B cell (primary cell): ENCODE measurements around the gene UBE3C. TPM values are rescaled to one million over a fixed set of nuclear protein-coding genes. Genes with fewer than 3 reads are reported as not detected.
"Not testable (repeated sequence)": the region's sequence is repeated elsewhere in the genome, so short reads cannot be mapped to it uniquely, and the experiment has no call there.

ENCODE experiments used
- ATAC-seq: fragments of 200-7000 bp; cut with Tn5 transposase; one replicate; pipeline ENCODE4 v1.10.0; 2021; ENCODE audit warnings: low read depth, mild to moderate bottlenecking, moderate number of reproducible peaks, moderate library complexity
- CTCF ChIA-PET: fragments of 350-600 bp; sonication (Branson Sonifier 250); formaldehyde crosslinking; loops from one replicate; lab custom pipeline; 2021; ENCODE audit warnings: antibody characterized with exemption, inconsistent platforms; lab: Charles Lee
- POLR2A ChIA-PET: fragments of 350-600 bp; sonication (Branson Sonifier 250); formaldehyde crosslinking; loops from one replicate; lab custom pipeline; 2021; ENCODE audit warnings: antibody characterized with exemption; lab: Charles Lee
- DNase-seq: peaks from one replicate; pipeline ENCODE4 v3.0.0; 2013
- H2AFZ ChIP-seq: 2 replicates; pipeline ENCODE4 v1.6.1; 2012; ENCODE audit warnings: mild to moderate bottlenecking, low read depth, low read length; ENCODE audit not compliant: insufficient read depth, poor library complexity, severe bottlenecking
- H3K27ac ChIP-seq, 2 donors: 1 replicate in 1 of 2; 2 replicates in 1 of 2; pipeline ENCODE4 v1.5.1; 2012 to 2013; ENCODE audit warnings: low read length in 2 of 2, mild to moderate bottlenecking in 2 of 2, moderate library complexity in 1 of 2
- H3K27me3 ChIP-seq, 4 experiments: fragments of 200-600 bp in 1 of 4; sonication (generic) in 1 of 4; replicated peaks in 1 of 4; 1 replicate in 2 of 4; 2 replicates in 2 of 4; pipeline versions ENCODE4 v1.6.1 to v1.7.0; 2013 to 2016; ENCODE audit warnings: low read length in 3 of 4, mild to moderate bottlenecking in 2 of 4, mixed read lengths in 1 of 4, moderate library complexity in 1 of 4; ENCODE audit not compliant: insufficient read depth in 4 of 4, control insufficient read depth in 3 of 4; ENCODE audit errors: control extremely low read depth in 1 of 4
- H3K36me3 ChIP-seq, 2 experiments: replicated peaks in 1 of 2; 1 replicate in 1 of 2; 2 replicates in 1 of 2; pipeline versions ENCODE4 v1.6.1 to v1.7.1; 2013; ENCODE audit warnings: low read length in 1 of 2; ENCODE audit not compliant: insufficient read depth in 2 of 2, control insufficient read depth in 1 of 2; ENCODE audit errors: control extremely low read depth in 1 of 2, extremely low read depth in 1 of 2
- H3K4me1 ChIP-seq, 2 donors: fragments of 200-600 bp in 1 of 2; sonication (generic) in 1 of 2; 1 replicate in 1 of 2; 2 replicates in 1 of 2; pipeline versions ENCODE4 v1.5.1 to v1.6.1; 2013 to 2017; ENCODE audit warnings: low read length in 2 of 2; ENCODE audit not compliant: control insufficient read depth in 2 of 2, insufficient read depth in 2 of 2
- H3K4me2 ChIP-seq: replicated peaks from 2 replicates; pipeline ENCODE3; 2012; ENCODE audit warnings: mild to moderate bottlenecking, low read depth, low read length; ENCODE audit not compliant: poor library complexity, severe bottlenecking
- H3K4me3 ChIP-seq, 5 experiments: fragments of 200-600 bp in 1 of 5; sonication (generic) in 1 of 5; 1 replicate in 3 of 5; 2 replicates in 2 of 5; pipeline versions ENCODE4 v1.5.1 to v1.7.0; 2011 to 2016; ENCODE audit warnings: low read length in 4 of 5, mild to moderate bottlenecking in 4 of 5, low read depth in 2 of 5, control low read depth in 1 of 5, moderate library complexity in 1 of 5; ENCODE audit not compliant: insufficient read depth in 1 of 5; ENCODE audit errors: control extremely low read depth in 1 of 5, extremely low read depth in 1 of 5
- H3K79me2 ChIP-seq: fragments of 200-600 bp; sonication (generic); one replicate; pipeline ENCODE4 v1.6.0; 2016; ENCODE audit warnings: low read length; ENCODE audit not compliant: control insufficient read depth, insufficient read depth
- H3K9ac ChIP-seq: fragments of 200-600 bp; sonication (generic); 2 replicates; pipeline ENCODE4 v1.6.1; 2017; ENCODE audit warnings: mild to moderate bottlenecking, low read length, moderate library complexity
- H3K9me3 ChIP-seq, 3 donors: one replicate each; pipeline versions ENCODE4 v1.6.1 to v1.7.1; 2013; ENCODE audit warnings: low read length in 2 of 3; ENCODE audit not compliant: control insufficient read depth in 2 of 3, insufficient read depth in 1 of 3; ENCODE audit errors: control extremely low read depth in 1 of 3
- H4K20me1 ChIP-seq: 2 replicates; pipeline ENCODE4 v1.6.0; 2012; ENCODE audit warnings: mild to moderate bottlenecking, low read length; ENCODE audit not compliant: insufficient read depth, control insufficient read depth, poor library complexity, severe bottlenecking
- H3K27ac Mint-ChIP-seq: one replicate; pipeline ENCODE4 v1.8.0; 2021; ENCODE audit warnings: mixed read lengths
- H3K27me3 Mint-ChIP-seq: one replicate; pipeline ENCODE4 v1.8.0; 2021; ENCODE audit warnings: mixed read lengths
- H3K4me1 Mint-ChIP-seq: one replicate; pipeline ENCODE4 v1.8.0; 2021; ENCODE audit warnings: mixed read lengths
- H3K4me3 Mint-ChIP-seq: one replicate; pipeline ENCODE4 v1.8.0; 2021; ENCODE audit warnings: mixed read lengths
- H3K9me3 Mint-ChIP-seq: one replicate; pipeline ENCODE4 v1.8.0; 2022; ENCODE audit warnings: mixed read lengths; ENCODE audit not compliant: insufficient read depth
- EZH2 ChIP-seq: IDR thresholded peaks from 2 replicates; pipeline ENCODE4 v1.6.1; 2012; ENCODE audit warnings: borderline replicate concordance, low read depth, mild to moderate bottlenecking, moderate library complexity, low read length; ENCODE audit not compliant: insufficient read depth, poor library complexity, severe bottlenecking
- WGBS: methylation state at CpG from one replicate; pipeline ENCODE4 v1.1.5; 2013; ENCODE audit warnings: missing lambda C conversion rate; ENCODE audit not compliant: insufficient coverage; 5-methylcytosine and 5-hydroxymethylcytosine counted together
- intact Hi-C: fragments of 100-400 bp; cut with micrococcal nuclease; formaldehyde crosslinking; loops from one replicate; pipeline ENCODE4 v1.10.0; 2022
- polyA plus RNA-seq: library from polyadenylated mRNA; depleted of rRNA; stranded (reverse); fragments of >200 nt; gene quantifications from 2 replicates; pipeline ENCODE4 v1.2.3, GENCODE V29; 2012
- total RNA-seq, 2 donors: library from RNA; stranded (reverse); fragments of 120-200 nt in 1 of 2; gene quantifications; 1 replicate in 1 of 2; 2 replicates in 1 of 2; pipeline versions ENCODE4 v1.2.3 to v1.2.4, GENCODE V29; 2013 to 2022
- TF ChIP-seq, protein P1 (sequence below): fragments of 200-600 bp; IDR thresholded peaks from one replicate; pipeline ENCODE4 v1.8.0; 2022; ENCODE audit warnings: antibody characterized with exemption, mild to moderate bottlenecking

The UBE3C gene
- total and polyA plus RNA-seq, 2 donors (not counting 1 experiment from before 2014, with no cell fraction given), result 17.8 to 66.5 TPM

DNA sequence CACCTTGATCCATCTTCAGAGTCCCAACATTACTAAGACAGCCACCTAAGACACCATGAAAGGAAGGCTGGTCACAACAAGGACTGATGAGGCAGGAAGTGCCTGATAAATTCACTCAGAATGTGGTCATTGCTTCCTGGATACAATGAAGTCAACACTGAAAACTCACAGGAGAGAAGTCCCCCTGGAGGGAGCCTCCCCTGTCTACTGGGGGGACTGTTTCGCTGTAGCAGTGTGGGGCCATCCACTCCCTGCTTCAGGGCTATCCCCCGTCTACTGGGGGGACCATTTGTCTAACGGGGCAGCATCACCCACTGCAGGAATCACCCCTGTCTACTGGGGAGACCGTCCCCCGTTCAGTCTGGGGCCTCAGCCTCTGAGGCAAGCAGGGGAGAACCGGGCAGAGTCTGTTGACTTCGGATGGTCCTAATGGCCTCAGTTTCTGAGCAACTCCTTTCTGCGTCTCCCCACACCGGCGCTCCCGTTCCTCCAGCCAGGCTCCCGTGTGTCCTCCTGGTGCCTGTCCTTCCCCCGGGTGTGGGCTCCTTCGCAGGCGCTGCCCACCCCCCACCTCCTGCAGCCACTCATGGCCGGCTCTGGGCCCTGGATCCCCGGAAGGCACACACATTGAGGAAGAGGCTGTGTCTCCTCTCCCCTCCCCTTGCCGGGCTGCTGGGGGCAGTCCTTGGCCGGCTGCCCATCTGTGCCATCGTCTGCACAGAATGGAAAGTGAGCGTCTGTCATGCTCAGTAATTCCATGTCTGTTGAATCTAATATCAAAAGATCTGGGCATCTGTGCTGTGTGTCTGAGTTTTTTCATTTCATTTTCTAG is 138.2 kb downstream of the UBE3C start:
- H3K27me3 ChIP-seq, result peaks cover 0 to 35% (median 4%) of the 10 kb centered on the region in 4 experiments
- ATAC-seq (no peak), DNase-seq (no peak)
- H3K9ac ChIP-seq, result no peak overlapping the region
- no peak overlapping the region for H3K4me3 ChIP-seq
- H3K9me3 ChIP-seq, result no peaks in the 10 kb centered on the region
- no peak overlapping the region for H3K4me2 ChIP-seq
- H3K79me2 ChIP-seq, result no peaks in the 10 kb centered on the region
- Mint-ChIP-seq H3K9me3 (no peaks in the 10 kb centered on the region), H3K4me1 (peaks cover 5% of the 10 kb centered on the region), H3K4me3 (no peak overlapping the region), H3K27ac (no peak overlapping the region), H3K27me3 (peaks cover 4% of the 10 kb centered on the region)
- WGBS, result 58% methylated on average over 21 of the region's 21 CpGs
- ChIA-PET CTCF (no interaction called here), POLR2A (no interaction called here)
- H3K36me3 ChIP-seq, result no peaks in the 10 kb centered on the region
- H2AFZ ChIP-seq, result no peak overlapping the region
- no peaks in the 10 kb centered on the region for H4K20me1 ChIP-seq
- intact Hi-C loops, result no loop called here
- no peak overlapping the region for H3K27ac ChIP-seq
- peaks cover 12 to 23% of the 10 kb centered on the region in 2 donors for H3K4me1 ChIP-seq
- TF ChIP-seq, protein P1, sequence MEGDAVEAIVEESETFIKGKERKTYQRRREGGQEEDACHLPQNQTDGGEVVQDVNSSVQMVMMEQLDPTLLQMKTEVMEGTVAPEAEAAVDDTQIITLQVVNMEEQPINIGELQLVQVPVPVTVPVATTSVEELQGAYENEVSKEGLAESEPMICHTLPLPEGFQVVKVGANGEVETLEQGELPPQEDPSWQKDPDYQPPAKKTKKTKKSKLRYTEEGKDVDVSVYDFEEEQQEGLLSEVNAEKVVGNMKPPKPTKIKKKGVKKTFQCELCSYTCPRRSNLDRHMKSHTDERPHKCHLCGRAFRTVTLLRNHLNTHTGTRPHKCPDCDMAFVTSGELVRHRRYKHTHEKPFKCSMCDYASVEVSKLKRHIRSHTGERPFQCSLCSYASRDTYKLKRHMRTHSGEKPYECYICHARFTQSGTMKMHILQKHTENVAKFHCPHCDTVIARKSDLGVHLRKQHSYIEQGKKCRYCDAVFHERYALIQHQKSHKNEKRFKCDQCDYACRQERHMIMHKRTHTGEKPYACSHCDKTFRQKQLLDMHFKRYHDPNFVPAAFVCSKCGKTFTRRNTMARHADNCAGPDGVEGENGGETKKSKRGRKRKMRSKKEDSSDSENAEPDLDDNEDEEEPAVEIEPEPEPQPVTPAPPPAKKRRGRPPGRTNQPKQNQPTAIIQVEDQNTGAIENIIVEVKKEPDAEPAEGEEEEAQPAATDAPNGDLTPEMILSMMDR, result no peak
- no peak for TF ChIP-seq EZH2

DNA sequence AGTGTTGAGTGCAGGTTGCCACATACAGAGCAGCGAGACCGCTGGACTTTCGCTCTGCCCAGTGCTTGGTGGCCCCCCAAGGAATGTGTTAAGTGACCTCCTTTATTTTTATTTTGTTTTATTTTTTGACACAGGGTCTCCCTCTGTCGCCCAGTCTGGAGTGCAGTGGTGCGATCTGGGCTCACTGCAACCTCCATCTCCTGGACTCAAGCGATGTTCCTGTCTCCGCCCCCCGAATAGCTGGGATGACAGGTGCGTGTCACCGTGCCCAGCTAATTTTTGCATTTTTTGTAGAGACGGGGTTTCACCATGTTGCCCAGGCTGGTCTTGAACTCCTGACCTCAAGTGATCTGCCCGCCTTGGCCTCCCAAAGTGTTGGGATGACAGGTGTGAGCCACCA is 138.8 kb downstream of the UBE3C start:
- H3K4me1 Mint-ChIP-seq, POLR2A ChIA-PET, H3K79me2 ChIP-seq, H3K27me3 Mint-ChIP-seq, H3K9me3 Mint-ChIP-seq, ATAC-seq, H2AFZ ChIP-seq, intact Hi-C loops, H3K4me2 ChIP-seq, H3K9me3 ChIP-seq, H3K4me3 ChIP-seq, H4K20me1 ChIP-seq, H3K9ac ChIP-seq, CTCF ChIA-PET, H3K36me3 ChIP-seq, H3K27ac Mint-ChIP-seq, H3K27ac ChIP-seq, H3K4me3 Mint-ChIP-seq, DNase-seq: not testable (repeated sequence)
- Histone ChIP-seq H3K4me1 (peaks cover 12 to 23% of the 10 kb centered on the region in 2 donors), H3K27me3 (peaks cover 0 to 35% (median 4%) of the 10 kb centered on the region in 4 experiments)
- WGBS, result 96% methylated on average over 9 of the region's 12 CpGs
